ENCODE data around the gene NAV3.

Gene NAV3

DNA sequence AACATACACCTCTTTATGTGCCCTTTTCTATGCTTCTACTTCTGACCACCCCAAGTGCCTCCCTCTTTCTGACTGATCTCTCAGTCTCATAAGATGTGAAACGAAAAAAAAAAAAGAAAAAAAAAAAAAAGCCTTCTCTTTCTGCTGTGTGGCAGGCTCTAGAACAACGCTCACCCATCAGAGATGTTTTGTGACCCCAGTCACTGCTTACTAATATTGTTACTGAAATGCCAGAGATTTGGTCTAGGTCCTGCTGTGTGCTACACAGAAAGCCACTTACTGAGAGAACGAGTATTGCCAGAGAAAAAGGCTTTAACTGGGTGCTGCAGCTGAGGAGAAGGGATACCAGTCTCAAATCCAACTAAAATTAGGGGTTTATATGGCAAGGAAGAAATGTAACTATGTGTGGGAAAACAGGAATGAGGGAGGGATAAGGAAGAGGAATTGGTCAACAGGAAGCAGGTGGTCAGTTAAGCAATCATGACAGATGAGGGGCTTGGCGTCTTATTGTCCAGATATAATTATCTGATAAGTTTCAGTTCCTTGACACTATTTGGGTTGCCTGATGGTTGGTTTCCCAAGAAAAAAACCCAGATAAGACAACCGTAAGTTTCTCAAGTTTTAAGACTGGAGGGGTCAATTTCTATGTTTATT lies 149.0 kb downstream of the NAV3 start:
- Histone ChIP-seq H3K27ac (ENCODE audit: low read length) (no peak overlapping the region), H3K27me3 (replicated peaks; ENCODE audit: insufficient read depth, low read length) (no peaks in the 10 kb centered on the region), H3K36me3 (replicated peaks; ENCODE audit: insufficient read depth, low read length) (no peaks in the 10 kb centered on the region), H3K9me3 (replicated peaks; ENCODE audit: insufficient read depth, low read length) (no peaks in the 10 kb centered on the region), H3K4me2 (ENCODE audit: low read depth, low read length) (no peak overlapping the region), H3K4me1 (ENCODE audit: low read length) (no peaks in the 10 kb centered on the region), H3K79me2 (ENCODE audit: low read length) (no peaks in the 10 kb centered on the region), H4K20me1 (ENCODE audit: insufficient read depth, low read length) (no peaks in the 10 kb centered on the region), H3K9me2 (replicated peaks; ENCODE audit: insufficient read depth, low read length) (no peaks in the 10 kb centered on the region), H2AFZ (ENCODE audit: low read length) (no peak overlapping the region), H3K9ac (ENCODE audit: low read length) (no peak overlapping the region), H3F3A (ENCODE audit: insufficient read depth, low read length) (no peaks in the 10 kb centered on the region), H3K4me3 (ENCODE audit: low read length) (no peak overlapping the region)
- TF ChIP-seq EZH2phosphoT487 (IDR thresholded peaks at IDR 0.05; ENCODE audit: low read length) (no peak), EZH2 (optimal IDR thresholded peaks at IDR 0.05; ENCODE audit: low read depth, low read length) (no peak)
- TF ChIP-seq, protein P1, sequence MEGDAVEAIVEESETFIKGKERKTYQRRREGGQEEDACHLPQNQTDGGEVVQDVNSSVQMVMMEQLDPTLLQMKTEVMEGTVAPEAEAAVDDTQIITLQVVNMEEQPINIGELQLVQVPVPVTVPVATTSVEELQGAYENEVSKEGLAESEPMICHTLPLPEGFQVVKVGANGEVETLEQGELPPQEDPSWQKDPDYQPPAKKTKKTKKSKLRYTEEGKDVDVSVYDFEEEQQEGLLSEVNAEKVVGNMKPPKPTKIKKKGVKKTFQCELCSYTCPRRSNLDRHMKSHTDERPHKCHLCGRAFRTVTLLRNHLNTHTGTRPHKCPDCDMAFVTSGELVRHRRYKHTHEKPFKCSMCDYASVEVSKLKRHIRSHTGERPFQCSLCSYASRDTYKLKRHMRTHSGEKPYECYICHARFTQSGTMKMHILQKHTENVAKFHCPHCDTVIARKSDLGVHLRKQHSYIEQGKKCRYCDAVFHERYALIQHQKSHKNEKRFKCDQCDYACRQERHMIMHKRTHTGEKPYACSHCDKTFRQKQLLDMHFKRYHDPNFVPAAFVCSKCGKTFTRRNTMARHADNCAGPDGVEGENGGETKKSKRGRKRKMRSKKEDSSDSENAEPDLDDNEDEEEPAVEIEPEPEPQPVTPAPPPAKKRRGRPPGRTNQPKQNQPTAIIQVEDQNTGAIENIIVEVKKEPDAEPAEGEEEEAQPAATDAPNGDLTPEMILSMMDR (IDR thresholded peaks at IDR 0.05; ENCODE audit: low read length) = no peak
- DNase-seq = no peak

DNA sequence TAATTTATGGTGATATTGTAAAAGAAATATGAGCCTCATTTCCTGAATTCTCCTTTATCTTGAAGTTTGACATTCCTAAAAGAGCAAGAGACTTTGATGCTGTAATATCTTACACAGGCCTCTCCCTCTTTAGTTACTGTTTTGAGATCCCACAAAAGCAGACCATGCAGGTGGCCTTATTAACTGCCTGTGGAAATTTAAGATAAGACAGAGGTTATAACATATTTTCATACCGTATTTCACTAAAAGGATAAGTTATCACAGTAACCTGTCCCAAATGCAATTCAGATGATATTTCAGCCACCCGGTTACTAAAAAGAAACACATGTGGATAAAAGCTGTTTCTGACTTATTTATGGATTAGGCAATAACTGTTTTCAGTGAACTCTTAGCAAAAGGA lies 150.1 kb downstream of the NAV3 start:
- no peak for DNase-seq
- no peak overlapping the region for H3K4me3 ChIP-seq (ENCODE audit: low read length)
- no peak overlapping the region for H3K4me2 ChIP-seq (ENCODE audit: low read depth, low read length)
- no peaks in the 10 kb centered on the region for H3K9me2 ChIP-seq (replicated peaks; ENCODE audit: insufficient read depth, low read length)
- no peak for TF ChIP-seq EZH2 (optimal IDR thresholded peaks at IDR 0.05; ENCODE audit: low read depth, low read length)
- TF ChIP-seq, protein P1 (IDR thresholded peaks at IDR 0.05; ENCODE audit: low read length) = no peak
- TF ChIP-seq EZH2phosphoT487 (IDR thresholded peaks at IDR 0.05; ENCODE audit: low read length) = no peak
- H3K27ac ChIP-seq (ENCODE audit: low read length) = no peak overlapping the region
- no peaks in the 10 kb centered on the region for H3K4me1 ChIP-seq (ENCODE audit: low read length)
- no peaks in the 10 kb centered on the region for H3K36me3 ChIP-seq (replicated peaks; ENCODE audit: insufficient read depth, low read length)
- no peaks in the 10 kb centered on the region for H4K20me1 ChIP-seq (ENCODE audit: insufficient read depth, low read length)
- no peak overlapping the region for H3K9ac ChIP-seq (ENCODE audit: low read length)
- no peaks in the 10 kb centered on the region for H3K9me3 ChIP-seq (replicated peaks; ENCODE audit: insufficient read depth, low read length)
- H2AFZ ChIP-seq (ENCODE audit: low read length) = no peak overlapping the region
- no peaks in the 10 kb centered on the region for H3K27me3 ChIP-seq (replicated peaks; ENCODE audit: insufficient read depth, low read length)
- H3K79me2 ChIP-seq (ENCODE audit: low read length) = no peaks in the 10 kb centered on the region
- no peaks in the 10 kb centered on the region for H3F3A ChIP-seq (ENCODE audit: insufficient read depth, low read length)

DNA sequence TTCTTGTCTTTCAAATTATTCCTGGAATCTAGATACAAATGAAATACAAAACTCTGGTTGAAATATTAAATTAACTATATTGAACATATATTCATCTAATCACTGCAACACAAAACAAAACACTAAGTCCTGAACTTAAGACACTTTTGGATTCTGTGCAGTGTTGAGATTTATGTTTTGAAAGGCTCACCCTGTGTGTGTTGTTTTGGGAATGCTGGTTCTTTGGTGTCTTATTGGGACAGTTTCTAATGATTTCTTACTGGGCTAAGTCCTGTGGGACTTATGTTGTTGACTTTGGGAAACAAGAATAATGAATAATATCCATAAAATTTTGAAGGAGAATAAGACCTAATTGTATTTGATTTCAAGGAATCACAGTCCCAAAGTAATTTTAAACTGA lies 153.2 kb downstream of the NAV3 start:
- H3K9me2 ChIP-seq (replicated peaks; ENCODE audit: insufficient read depth, low read length) = no peaks in the 10 kb centered on the region
- H3K4me2 ChIP-seq (ENCODE audit: low read depth, low read length) = no peak overlapping the region
- no peaks in the 10 kb centered on the region for H3K36me3 ChIP-seq (replicated peaks; ENCODE audit: insufficient read depth, low read length)
- TF ChIP-seq EZH2phosphoT487 (IDR thresholded peaks at IDR 0.05; ENCODE audit: low read length) = no peak
- TF ChIP-seq, protein P1 (IDR thresholded peaks at IDR 0.05; ENCODE audit: low read length) = no peak
- no peak for TF ChIP-seq EZH2 (optimal IDR thresholded peaks at IDR 0.05; ENCODE audit: low read depth, low read length)
- H3K4me3 ChIP-seq (ENCODE audit: low read length) = no peak overlapping the region
- DNase-seq = no peak
- H3K9me3 ChIP-seq (replicated peaks; ENCODE audit: insufficient read depth, low read length) = no peaks in the 10 kb centered on the region
- no peaks in the 10 kb centered on the region for H3K27me3 ChIP-seq (replicated peaks; ENCODE audit: insufficient read depth, low read length)
- no peaks in the 10 kb centered on the region for H3K79me2 ChIP-seq (ENCODE audit: low read length)
- H3K9ac ChIP-seq (ENCODE audit: low read length) = no peak overlapping the region
- no peak overlapping the region for H2AFZ ChIP-seq (ENCODE audit: low read length)
- no peak overlapping the region for H3K27ac ChIP-seq (ENCODE audit: low read length)
- H4K20me1 ChIP-seq (ENCODE audit: insufficient read depth, low read length) = no peaks in the 10 kb centered on the region
- H3F3A ChIP-seq (ENCODE audit: insufficient read depth, low read length) = no peaks in the 10 kb centered on the region
- H3K4me1 ChIP-seq (ENCODE audit: low read length) = no peaks in the 10 kb centered on the region
